GM19351 (cell line): ENCODE results near the gene DIS3L2.

Source experiments
- ATAC-seq: cut with Tn5 transposase; IDR thresholded peaks from one replicate; pipeline ENCODE4 v1.9.1; 2021; ENCODE audit warnings: mild to moderate bottlenecking, moderate library complexity; ENCODE audit not compliant: unreplicated experiment

Gene DIS3L2

DNA sequence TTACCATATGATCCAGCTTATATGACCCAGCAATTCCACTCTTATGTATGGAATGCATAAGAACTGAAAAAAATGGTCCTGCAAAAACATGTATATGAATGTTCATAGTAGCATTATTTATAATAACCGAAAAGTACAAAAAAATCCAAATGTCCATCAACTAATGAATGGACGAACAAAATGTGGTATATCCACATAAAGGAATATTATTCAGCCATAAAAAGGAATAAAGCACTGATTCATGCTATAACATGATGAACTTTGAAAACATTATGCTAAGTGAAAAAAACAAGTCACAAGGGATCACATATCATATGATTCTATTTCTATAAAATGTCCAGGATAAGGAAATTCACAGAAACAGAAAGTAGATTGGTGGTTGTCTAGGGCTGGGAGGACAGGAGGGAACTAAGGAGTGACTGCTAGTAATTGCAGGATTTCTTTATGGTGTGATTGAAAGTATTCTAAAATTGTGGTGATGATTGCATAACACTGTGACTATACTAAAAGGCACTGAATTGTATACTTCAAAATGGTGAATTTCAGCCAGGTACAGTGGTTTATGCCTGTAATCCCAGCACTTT, 10.0 kb upstream of the DIS3L2 start:
- no peak for ATAC-seq

DNA sequence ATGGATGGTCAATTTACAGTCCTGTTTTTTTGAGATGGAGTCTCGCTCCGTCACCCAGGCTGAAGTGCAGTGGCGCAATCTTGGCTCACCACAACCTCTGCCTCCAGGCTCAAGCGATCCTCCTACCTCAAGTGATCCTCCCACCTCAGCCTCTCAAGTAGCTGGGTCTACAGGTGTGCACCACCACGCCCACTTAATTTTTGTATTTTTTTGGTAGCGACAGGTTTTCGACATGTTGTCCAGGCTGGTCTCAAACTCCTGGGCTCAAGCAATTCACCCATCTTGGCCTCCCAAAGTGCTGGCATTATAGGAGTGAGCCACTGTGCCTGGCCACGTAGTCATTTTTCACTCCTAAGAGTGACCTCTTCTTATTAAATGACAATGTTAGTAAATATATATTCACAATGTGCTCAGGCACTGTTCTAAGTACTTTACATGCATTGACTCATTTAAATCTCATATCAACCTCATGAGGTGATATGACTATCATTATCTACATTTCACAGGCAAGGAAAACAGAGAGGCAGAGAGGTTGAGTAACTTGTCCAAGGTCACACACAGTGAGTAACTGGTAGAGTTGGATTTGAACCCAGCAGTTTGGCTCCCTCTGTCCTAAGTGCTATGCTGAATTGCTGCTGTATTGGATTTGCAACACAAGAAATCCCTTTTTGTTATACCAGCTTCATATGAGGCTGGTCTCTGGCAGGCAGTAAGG, 5.6 kb upstream of the DIS3L2 start:
- ATAC-seq = no peak

GRCh38 chr2:231957913-231958763, 3.4 kb upstream of the DIS3L2 start:
- no peak for ATAC-seq

DNA sequence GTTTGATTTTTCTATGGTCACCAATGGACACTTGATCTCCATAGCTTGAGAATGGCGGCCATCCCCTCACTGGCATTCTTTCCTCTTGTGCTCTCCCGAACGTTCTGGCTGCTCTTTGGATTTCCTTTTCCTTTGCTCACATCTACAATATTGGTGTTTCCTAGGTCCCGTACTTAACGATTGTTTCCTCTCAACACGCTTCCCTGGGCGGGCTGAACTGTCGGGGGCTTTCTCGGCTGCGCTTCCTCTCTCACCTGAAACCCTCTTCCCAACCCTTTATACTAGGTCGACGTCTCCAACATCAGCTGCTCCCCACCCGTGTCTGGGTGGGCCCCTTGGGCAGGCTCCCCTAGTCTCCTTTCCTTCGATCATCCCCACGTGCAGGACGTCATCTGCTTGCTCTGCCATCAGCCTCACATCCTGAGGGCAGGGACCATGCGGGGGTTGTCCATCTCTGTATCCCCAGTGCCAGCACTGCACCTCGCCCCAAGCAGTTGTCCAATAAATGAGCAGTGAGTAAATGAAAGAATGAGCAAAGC, 634 bp upstream of the DIS3L2 start:
- ATAC-seq = peak; percentile 29

DNA sequence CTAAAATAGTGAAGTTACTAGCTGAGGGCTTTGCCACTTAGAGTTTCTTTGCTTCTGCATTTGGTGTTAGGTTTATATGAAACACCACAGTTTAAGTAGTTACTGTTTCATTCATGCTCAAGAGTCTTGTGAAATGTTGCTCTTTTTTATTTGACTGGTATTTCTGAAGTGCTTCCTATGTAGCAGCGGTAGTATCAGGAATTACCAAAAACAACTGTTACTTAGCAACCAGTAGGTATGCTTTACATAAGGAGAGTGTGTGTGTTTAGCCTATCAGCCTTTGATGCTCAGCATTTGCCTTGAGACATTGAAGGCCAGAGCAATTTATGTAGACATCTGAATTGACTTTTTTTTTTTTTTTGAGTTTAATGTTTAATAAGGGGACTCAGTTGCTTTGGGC, 3.6 kb downstream of the DIS3L2 start:
- no peak for ATAC-seq

- no peak for ATAC-seq
These were observed 5.4 kb downstream of the DIS3L2 start for GRCh38 chr2:231966886-231967285.

- no peak for ATAC-seq
These were observed 7.3 kb downstream of the DIS3L2 start for GRCh38 chr2:231968820-231969219.

DNA sequence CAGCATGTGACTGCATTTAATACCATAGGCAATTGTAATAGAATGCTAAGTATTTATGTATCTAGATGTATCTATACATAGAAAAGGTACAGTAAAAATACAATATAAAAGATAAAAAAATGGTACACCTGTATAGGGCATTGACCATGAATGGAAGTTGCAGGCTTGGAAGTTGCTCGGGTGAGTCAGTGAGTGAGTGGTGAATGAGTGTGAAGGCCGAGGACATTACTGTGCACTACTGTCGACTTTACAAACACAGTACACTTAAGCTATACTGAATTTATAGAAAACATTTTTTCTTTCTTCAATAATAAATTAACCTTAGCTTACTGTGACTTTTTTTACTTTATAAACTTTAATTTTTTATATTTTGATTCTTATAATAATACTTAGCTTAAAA, 8.9 kb downstream of the DIS3L2 start:
- ATAC-seq = no peak

- no peak for ATAC-seq
These were observed 13.5 kb downstream of the DIS3L2 start for GRCh38 chr2:231975001-231975400.

GRCh38 chr2:231977430-231977829, 15.9 kb downstream of the DIS3L2 start:
- no peak for ATAC-seq

DNA sequence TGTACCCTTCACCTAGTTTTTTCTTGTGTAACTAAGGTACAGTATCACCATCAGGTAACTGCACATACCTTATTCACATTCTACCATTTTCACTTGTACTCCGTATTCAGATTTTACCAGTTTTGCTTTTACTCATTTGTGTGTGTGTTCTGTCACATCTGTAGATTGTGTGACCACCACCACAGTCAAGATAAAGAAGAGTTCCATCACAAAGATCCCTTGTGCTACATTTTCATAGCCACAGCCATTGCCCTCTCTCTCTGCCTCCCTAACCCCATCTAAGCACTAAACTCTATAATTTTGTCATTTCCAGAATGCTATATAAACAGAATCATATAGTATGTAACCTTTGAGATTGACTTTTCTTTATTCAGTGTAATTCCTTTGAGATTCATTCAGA, 23.5 kb downstream of the DIS3L2 start:
- no peak for ATAC-seq

DNA sequence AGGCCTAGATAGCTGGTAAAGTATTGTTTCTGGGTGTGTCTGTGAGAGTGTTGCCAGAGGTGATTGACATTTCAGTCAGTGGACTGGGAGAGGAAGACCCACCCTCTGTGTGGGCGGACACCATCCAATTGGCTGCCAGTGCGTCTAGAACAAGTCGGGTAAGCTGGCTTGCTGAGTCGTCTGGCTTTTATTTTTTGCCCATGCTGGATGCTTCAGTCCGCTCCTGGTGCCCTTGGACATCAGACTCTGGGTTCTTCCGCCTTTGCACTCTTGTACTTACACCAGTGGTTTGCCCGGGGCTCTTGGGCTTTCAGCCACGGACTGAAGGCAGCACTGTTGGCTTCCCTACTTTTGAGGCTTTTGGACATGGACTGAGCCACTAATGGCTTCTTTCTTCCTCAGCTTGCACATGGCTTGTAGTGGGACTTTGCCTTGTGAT, 24.3 kb downstream of the DIS3L2 start:
- no peak for ATAC-seq

GRCh38 chr2:231987124-231987727, 25.7 kb downstream of the DIS3L2 start:
- ATAC-seq = no peak

GRCh38 chr2:231988179-231988866, 26.8 kb downstream of the DIS3L2 start:
- ATAC-seq = no peak

- ATAC-seq = no peak
These were observed 30.2 kb downstream of the DIS3L2 start for GRCh38 chr2:231991664-231992063.

- ATAC-seq = no peak
These were observed 31.4 kb downstream of the DIS3L2 start for GRCh38 chr2:231992888-231993287.

DNA sequence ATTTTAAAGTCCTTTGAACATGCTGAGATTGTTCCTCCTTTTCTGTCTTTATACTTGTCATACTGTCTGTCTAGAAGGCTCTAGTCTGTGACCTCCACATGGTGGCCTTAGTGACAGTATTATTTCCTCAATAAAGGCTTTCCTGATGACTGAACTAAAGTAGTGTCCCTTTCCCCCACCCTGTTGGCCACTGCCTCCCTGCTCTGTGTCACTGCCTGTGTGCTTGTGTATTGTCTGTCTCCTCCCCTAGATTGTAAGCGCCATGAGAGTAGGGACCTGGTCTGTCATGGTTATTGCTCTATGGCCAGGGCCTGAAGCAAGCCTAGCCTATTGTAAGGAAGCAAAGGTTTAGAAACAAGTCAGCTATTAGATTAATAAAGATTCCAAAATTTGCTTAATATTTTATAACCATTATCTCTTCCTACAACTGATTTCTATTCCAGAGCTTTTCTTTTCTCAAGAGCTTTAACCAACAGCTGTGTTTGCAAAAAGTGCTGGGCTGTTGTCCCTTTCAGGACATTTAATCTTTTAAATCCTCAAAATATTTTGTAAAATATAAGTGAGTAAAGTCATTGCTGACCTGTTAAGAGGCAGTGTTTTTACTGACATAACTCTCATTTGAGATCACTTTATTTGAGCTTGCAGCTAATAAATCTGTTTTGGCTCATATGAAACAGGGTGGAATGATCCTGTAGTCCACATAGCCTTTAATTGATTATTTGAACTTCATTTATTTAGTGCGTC, 35.5 kb downstream of the DIS3L2 start:
- ATAC-seq = no peak

DNA sequence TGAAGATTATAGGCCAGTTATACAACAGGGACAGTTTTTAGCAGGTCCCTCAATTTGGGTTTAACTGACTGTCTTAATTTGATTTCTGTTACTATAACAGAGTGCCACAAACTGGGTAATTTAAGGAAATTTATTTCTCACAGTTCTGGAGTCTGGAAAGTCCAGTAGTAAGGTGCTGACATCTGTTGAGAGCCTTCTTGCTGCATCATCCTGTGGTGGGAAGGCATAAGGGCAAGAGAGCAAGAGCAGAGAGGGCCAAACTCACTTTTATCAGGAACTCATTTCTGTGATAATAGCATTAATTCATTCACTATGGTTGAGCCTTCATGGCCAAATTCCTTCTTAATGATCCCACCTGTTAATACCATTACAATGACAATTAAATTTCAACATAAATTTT, 36.5 kb downstream of the DIS3L2 start:
- ATAC-seq = no peak

- no peak for ATAC-seq
These were observed 38.9 kb downstream of the DIS3L2 start for GRCh38 chr2:232000439-232000838.

GRCh38 chr2:232001073-232001472, 39.6 kb downstream of the DIS3L2 start:
- ATAC-seq = no peak
